ENCODE data around the gene FRMD1.

DNA sequence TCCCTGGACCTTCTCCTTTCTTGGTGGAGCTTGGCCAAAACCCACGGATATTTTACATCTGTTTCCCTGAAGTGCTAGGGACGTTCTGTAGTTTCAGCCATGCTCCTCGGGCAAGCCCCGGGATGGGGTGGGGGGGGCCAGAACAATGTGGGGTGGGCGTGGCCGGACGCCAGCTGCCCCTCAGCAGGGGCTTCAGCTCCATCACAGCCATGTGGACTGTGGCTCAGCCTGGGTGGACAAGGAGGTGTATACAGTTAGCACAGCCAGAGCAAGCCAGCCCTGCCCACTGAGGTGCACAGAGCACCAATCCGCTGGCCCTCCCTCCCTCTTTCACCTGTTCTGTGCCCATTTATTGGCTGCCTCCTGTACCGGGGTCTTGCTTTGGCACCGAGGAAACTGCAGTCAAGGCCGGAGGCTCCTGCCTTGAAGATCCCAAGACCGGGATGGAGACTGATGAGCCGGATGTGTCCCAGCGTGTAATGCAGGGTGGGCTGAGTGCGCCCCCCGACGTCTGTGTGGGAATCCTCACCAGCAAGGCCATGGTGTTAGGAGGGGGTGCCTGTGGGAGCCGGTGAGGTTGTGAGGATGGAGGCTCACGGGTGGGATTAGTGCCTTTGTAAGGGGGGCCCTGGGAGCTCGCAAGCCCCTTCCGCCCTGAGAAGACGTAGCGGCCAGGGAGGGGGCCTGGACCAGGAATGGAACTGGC is 28.0 kb downstream of the FRMD1 start:
- TF ChIP-seq CTCF (IDR thresholded peaks at IDR 0.05; ENCODE audit: poor library complexity) (no peak), EZH2 (IDR thresholded peaks at IDR 0.05; ENCODE audit: borderline replicate concordance) (no peak), EZH2phosphoT487 (IDR thresholded peaks at IDR 0.05; ENCODE audit: low read depth, severe bottlenecking, unreplicated experiment) (no peak)

Measured in hepatocyte (in vitro differentiated cells).